Measurements from ENCODE around the gene ZNF441. TPM values are rescaled to one million over a fixed set of nuclear protein-coding genes. Genes with fewer than 3 reads are reported as not detected.

ZNF441 gene
- total RNA-seq, 4 donors from 2014 or later: 8.3 to 20.9 (median 14.8) TPM

DNA sequence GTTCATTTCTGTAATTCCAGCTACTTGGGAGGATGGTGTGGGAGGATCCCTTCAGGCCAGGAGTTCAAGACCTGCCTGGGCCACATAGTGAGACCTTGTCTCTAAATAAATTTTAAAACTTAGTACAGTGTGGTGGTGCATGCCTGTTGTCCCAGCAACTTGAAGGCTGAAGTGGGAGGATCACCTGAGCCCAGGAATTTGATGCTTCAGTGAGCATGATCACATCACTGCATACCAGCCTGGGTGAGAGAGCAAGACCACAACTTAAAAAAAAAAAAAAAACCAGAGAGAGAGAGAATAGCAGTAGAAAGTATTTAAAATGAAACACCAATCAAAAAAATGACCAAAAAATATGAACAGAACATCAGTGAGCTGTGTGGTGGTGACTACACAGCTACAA, 20.9 kb upstream of the ZNF441 start:
- in situ Hi-C loops (cut with MboI; ENCODE audit: low pct_ligation_motif_present in 1 of 4, low pct_unique_long_range_greater_than_20kb in 1 of 4, low sequenced_read_pairs in 3 of 4) (no loop called here), intact Hi-C loops (cut with DNase I; ENCODE audit: low total_unique reads) (no loop called here)
- Histone ChIP-seq H3K4me1 (no peaks in the 10 kb centered on the region), H3K9me3 (peaks cover 10 to 13% of the 10 kb centered on the region in 2 donors), H3K4me3 (no peak overlapping the region), H3K36me3 (no peaks in the 10 kb centered on the region), H3K27ac (no peak overlapping the region), H3K27me3 (no peaks in the 10 kb centered on the region)
- DNase-seq: no peak
- TF ChIP-seq POLR2AphosphoS5 (IDR thresholded peaks at IDR 0.05): no peak

DNA sequence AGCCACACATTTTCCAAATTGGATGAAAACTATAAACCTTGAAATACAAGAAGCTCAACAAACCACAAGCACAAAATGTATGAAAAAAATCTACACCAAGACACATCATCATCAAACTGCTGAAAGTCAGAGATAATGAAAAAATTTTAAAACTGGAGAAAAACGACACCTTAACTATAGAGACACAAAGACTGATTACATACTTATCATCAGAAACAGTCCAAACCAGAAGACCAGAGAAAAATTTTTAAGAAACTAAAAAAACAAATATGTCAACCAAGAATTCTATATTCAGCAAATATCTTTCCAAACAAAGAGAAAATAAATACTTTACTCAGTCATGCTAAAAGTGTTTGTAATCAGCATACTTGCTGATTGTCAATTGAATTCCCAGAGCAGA, 19.5 kb upstream of the ZNF441 start:
- H3K4me1 ChIP-seq: no peaks in the 10 kb centered on the region
- in situ Hi-C loops (cut with MboI; ENCODE audit: low pct_ligation_motif_present in 1 of 4, low pct_unique_long_range_greater_than_20kb in 1 of 4, low sequenced_read_pairs in 3 of 4) (no loop called here), intact Hi-C loops (cut with DNase I; ENCODE audit: low total_unique reads) (no loop called here)
- no peak overlapping the region for H3K4me3 ChIP-seq
- H3K27me3 ChIP-seq: no peaks in the 10 kb centered on the region
- no peak for DNase-seq
- H3K9me3 ChIP-seq: peaks cover 19 to 20% of the 10 kb centered on the region in 2 donors
- H3K36me3 ChIP-seq: no peaks in the 10 kb centered on the region
- H3K27ac ChIP-seq: no peak overlapping the region
- WGBS, 2 donors (ENCODE audit: low coverage in 1 of 2): 44 to 64% methylated on average over 1 of the region's 1 CpG
- TF ChIP-seq, protein P1, sequence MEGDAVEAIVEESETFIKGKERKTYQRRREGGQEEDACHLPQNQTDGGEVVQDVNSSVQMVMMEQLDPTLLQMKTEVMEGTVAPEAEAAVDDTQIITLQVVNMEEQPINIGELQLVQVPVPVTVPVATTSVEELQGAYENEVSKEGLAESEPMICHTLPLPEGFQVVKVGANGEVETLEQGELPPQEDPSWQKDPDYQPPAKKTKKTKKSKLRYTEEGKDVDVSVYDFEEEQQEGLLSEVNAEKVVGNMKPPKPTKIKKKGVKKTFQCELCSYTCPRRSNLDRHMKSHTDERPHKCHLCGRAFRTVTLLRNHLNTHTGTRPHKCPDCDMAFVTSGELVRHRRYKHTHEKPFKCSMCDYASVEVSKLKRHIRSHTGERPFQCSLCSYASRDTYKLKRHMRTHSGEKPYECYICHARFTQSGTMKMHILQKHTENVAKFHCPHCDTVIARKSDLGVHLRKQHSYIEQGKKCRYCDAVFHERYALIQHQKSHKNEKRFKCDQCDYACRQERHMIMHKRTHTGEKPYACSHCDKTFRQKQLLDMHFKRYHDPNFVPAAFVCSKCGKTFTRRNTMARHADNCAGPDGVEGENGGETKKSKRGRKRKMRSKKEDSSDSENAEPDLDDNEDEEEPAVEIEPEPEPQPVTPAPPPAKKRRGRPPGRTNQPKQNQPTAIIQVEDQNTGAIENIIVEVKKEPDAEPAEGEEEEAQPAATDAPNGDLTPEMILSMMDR (IDR thresholded peaks at IDR 0.05): no peak

DNA sequence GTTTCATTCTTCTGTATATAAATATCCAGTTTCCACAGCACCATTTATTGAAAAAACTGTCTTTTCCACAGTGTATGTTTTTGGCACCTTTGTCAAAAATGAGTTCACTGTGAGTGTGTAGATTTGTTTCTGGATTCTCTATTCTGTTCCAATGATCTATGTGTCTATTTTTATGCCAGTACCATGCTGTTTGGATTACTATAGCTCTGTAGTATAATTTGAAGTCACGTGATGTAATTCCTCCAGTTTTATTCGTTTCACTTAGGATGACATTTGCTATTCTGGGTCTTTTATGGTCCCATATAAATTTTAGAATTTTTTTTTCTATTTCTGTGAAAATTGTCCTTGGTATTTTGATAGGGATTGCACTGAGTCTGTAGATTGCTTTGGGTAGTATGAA, 17.0 kb upstream of the ZNF441 start:
- Histone ChIP-seq H3K36me3 (no peaks in the 10 kb centered on the region), H3K9me3 (peaks cover 24 to 28% of the 10 kb centered on the region in 2 donors), H3K4me3 (no peak overlapping the region), H3K27me3 (no peaks in the 10 kb centered on the region), H3K27ac (no peak overlapping the region), H3K4me1 (no peaks in the 10 kb centered on the region)
- intact Hi-C loops (cut with DNase I; ENCODE audit: low total_unique reads): no loop called here
- 56 to 60% methylated on average over 2 of the region's 2 CpGs for WGBS, 2 donors (ENCODE audit: low coverage in 1 of 2)
- TF ChIP-seq EP300 (IDR thresholded peaks at IDR 0.05; ENCODE audit: low read depth) (no peak), POLR2AphosphoS5 (IDR thresholded peaks at IDR 0.05) (no peak), POLR2A (IDR thresholded peaks at IDR 0.05) (no peak)
- TF ChIP-seq, protein P1 (IDR thresholded peaks at IDR 0.05): no peak
- in situ Hi-C loops (cut with MboI; ENCODE audit: low pct_ligation_motif_present in 1 of 4, low pct_unique_long_range_greater_than_20kb in 1 of 4, low sequenced_read_pairs in 3 of 4): no loop called here
- DNase-seq: no peak

DNA sequence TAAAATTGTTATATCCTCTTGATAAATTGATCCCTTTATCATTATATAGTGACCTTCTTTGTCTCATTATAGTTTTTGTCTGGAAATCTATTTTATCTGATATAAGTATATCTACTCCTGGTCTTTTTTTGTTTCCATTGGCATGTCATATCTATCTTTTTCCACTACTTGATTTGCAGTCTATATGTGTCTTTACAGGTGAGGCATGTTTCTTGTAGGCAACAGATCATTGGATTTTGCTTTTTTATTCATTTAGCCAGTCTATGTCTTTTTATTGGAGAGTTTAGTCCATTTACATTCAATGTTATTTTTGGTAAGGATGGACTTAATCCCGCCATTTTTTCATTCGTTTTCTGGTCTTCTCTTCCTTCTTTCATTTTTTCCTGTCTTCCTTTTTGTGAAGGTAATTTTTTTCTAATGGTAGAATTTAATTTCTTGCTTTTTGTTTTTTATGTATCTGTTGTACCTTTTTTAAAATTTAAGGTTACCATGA, 14.5 kb upstream of the ZNF441 start:
- DNase-seq: no peak
- Histone ChIP-seq H3K9me3 (peaks cover 32% of the 10 kb centered on the region in 2 donors), H3K27me3 (no peaks in the 10 kb centered on the region), H3K27ac (no peak overlapping the region), H3K36me3 (no peaks in the 10 kb centered on the region), H3K4me1 (no peaks in the 10 kb centered on the region), H3K4me3 (no peak overlapping the region)
- in situ Hi-C loops (cut with MboI; ENCODE audit: low pct_ligation_motif_present in 1 of 4, low pct_unique_long_range_greater_than_20kb in 1 of 4, low sequenced_read_pairs in 3 of 4) (no loop called here), intact Hi-C loops (cut with DNase I; ENCODE audit: low total_unique reads) (no loop called here)
- 85 to 87% methylated on average over 2 of the region's 2 CpGs for WGBS, 2 donors (ENCODE audit: low coverage in 1 of 2)
- TF ChIP-seq, protein P1 (IDR thresholded peaks at IDR 0.05): no peak
- TF ChIP-seq POLR2AphosphoS5 (IDR thresholded peaks at IDR 0.05) (no peak), POLR2A (IDR thresholded peaks at IDR 0.05) (no peak)

DNA sequence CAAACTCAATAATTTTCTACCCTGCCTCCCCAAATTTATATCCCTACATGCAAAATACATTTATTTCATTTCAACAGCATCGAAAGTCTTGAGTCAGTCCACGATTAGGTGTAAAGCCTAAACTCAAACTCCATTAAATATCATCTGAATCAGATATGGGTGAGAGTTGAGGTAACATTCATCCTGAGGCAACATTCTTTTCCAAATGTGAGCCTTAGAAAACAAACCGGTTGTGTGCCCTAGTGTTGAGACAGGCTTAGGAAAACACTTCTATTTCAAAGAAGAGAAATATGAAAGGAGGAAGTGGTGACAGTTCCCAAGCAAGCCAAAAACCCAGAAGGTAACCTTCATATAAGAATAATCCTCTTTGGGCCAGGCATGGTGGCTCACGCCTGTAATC, 12.1 kb upstream of the ZNF441 start:
- H3K36me3 ChIP-seq: no peaks in the 10 kb centered on the region
- H3K27ac ChIP-seq: no peak overlapping the region
- intact Hi-C loops (cut with DNase I; ENCODE audit: low total_unique reads): no loop called here
- H3K4me1 ChIP-seq: no peaks in the 10 kb centered on the region
- in situ Hi-C loops (cut with MboI; ENCODE audit: low pct_ligation_motif_present in 1 of 4, low pct_unique_long_range_greater_than_20kb in 1 of 4, low sequenced_read_pairs in 3 of 4): no loop called here
- 84 to 100% methylated on average over 2 to 4 of the region's 4 CpGs for WGBS, 2 donors (ENCODE audit: low coverage in 1 of 2)
- no peaks in the 10 kb centered on the region for H3K27me3 ChIP-seq
- TF ChIP-seq POLR2AphosphoS5 (IDR thresholded peaks at IDR 0.05) (no peak), EP300 (IDR thresholded peaks at IDR 0.05; ENCODE audit: low read depth) (no peak), POLR2A (IDR thresholded peaks at IDR 0.05) (no peak)
- TF ChIP-seq, protein P1 (IDR thresholded peaks at IDR 0.05): no peak
- DNase-seq: no peak
- H3K9me3 ChIP-seq: peaks cover 23 to 26% of the 10 kb centered on the region in 2 donors
- H3K4me3 ChIP-seq: no peak overlapping the region
